ENCODE measurements around the gene FALEC.
"Not testable (repeated sequence)": the region's sequence is repeated elsewhere in the genome, so short reads cannot be mapped to it uniquely, and the experiment has no call there.

The FALEC gene

GRCh38 chr1:150574260-150575071 is 58.9 kb downstream of the FALEC start:
- no peak for DNase-seq (ENCODE audit: low read depth)

GRCh38 chr1:150575072-150575489 is 59.5 kb downstream of the FALEC start:
- DNase-seq (ENCODE audit: low read depth) = no peak

GRCh38 chr1:150575518-150576366 is 60.2 kb downstream of the FALEC start:
- DNase-seq (ENCODE audit: low read depth) = no peak

GRCh38 chr1:150576367-150576711 is 60.8 kb downstream of the FALEC start:
- DNase-seq (ENCODE audit: low read depth) = no peak

- no peak for DNase-seq (ENCODE audit: low read depth)
These were observed 61.4 kb downstream of the FALEC start for GRCh38 chr1:150576794-150577556.

- DNase-seq (ENCODE audit: low read depth) = no peak
These were observed 62.2 kb downstream of the FALEC start for GRCh38 chr1:150577557-150578271.

GRCh38 chr1:150578272-150579109 is 62.9 kb downstream of the FALEC start:
- peak; percentile 74 for DNase-seq (ENCODE audit: low read depth)

GRCh38 chr1:150579110-150579944 is 63.8 kb downstream of the FALEC start, which contains the start of gene MCL1:
TSS of gene MCL1 (minus strand) at chr1:150579610. CDS start at chr1:150579530, 80 bp downstream.
- DNase-seq (ENCODE audit: low read depth) = peak; percentile 84

- no peak for DNase-seq (ENCODE audit: low read depth)
These were observed 64.5 kb downstream of the FALEC start for GRCh38 chr1:150579945-150580642.

GRCh38 chr1:150580966-150581365 is 65.4 kb downstream of the FALEC start:
- not testable (repeated sequence) for DNase-seq (ENCODE audit: low read depth)

GRCh38 chr1:150581437-150581836 is 65.9 kb downstream of the FALEC start:
- not testable (repeated sequence) for DNase-seq (ENCODE audit: low read depth)

- not testable (repeated sequence) for DNase-seq (ENCODE audit: low read depth)
These were observed 66.4 kb downstream of the FALEC start for GRCh38 chr1:150581962-150582361.

- no peak for DNase-seq (ENCODE audit: low read depth)
These were observed 66.8 kb downstream of the FALEC start for GRCh38 chr1:150582371-150582770.
